ENCODE results near the gene ZNF212. TPM values are rescaled to one million over a fixed set of nuclear protein-coding genes. Genes with fewer than 3 reads are reported as not detected.
"Not testable (repeated sequence)": the region's sequence is repeated elsewhere in the genome, so short reads cannot be mapped to it uniquely, and the experiment has no call there.

The ZNF212 gene
- total RNA-seq, 1 donor from 2014 or later: 5.4 TPM

GRCh38 chr7:149217570-149217969 lies 21.9 kb upstream of the ZNF212 start:
- intact Hi-C loops (cut with DNase I): no loop called here
- no peak for DNase-seq (ENCODE audit: low spot score)

- DNase-seq (ENCODE audit: low spot score): no peak
These were observed 20.7 kb upstream of the ZNF212 start for GRCh38 chr7:149218469-149219420.

GRCh38 chr7:149220534-149220933 lies 18.9 kb upstream of the ZNF212 start:
- intact Hi-C loops (cut with DNase I): no loop called here
- no peak for DNase-seq (ENCODE audit: low spot score)

More at GRCh38 chr7:149218469-149219420, 20.7 kb upstream of the ZNF212 start:
- intact Hi-C loops (cut with DNase I): no loop called here

- no peak for DNase-seq (ENCODE audit: low spot score)
- intact Hi-C loops (cut with DNase I): no loop called here
These were observed 16.3 kb upstream of the ZNF212 start for GRCh38 chr7:149223176-149223575.

GRCh38 chr7:149223761-149224160 lies 15.7 kb upstream of the ZNF212 start:
- intact Hi-C loops (cut with DNase I): no loop called here
- no peak for DNase-seq (ENCODE audit: low spot score)

- DNase-seq (ENCODE audit: low spot score): no peak
- intact Hi-C loops (cut with DNase I): no loop called here
These were observed 15.1 kb upstream of the ZNF212 start for GRCh38 chr7:149224352-149224751.

- intact Hi-C loops (cut with DNase I): no loop called here
- no peak for DNase-seq (ENCODE audit: low spot score)
These were observed 14.3 kb upstream of the ZNF212 start for GRCh38 chr7:149225106-149225505.

GRCh38 chr7:149225656-149226055 lies 13.8 kb upstream of the ZNF212 start:
- no peak for DNase-seq (ENCODE audit: low spot score)
- intact Hi-C loops (cut with DNase I): no loop called here

- DNase-seq (ENCODE audit: low spot score); intact Hi-C loops (cut with DNase I): not testable (repeated sequence)
These were observed 13.1 kb upstream of the ZNF212 start for GRCh38 chr7:149226366-149226765.

GRCh38 chr7:149226840-149227494 lies 12.5 kb upstream of the ZNF212 start:
- intact Hi-C loops (cut with DNase I): no loop called here
- no peak for DNase-seq (ENCODE audit: low spot score)

- intact Hi-C loops (cut with DNase I): no loop called here
- no peak for DNase-seq (ENCODE audit: low spot score)
These were observed 10.5 kb upstream of the ZNF212 start for GRCh38 chr7:149228831-149229471.

- intact Hi-C loops (cut with DNase I): no loop called here
- DNase-seq (ENCODE audit: low spot score): no peak
These were observed 9.9 kb upstream of the ZNF212 start for GRCh38 chr7:149229526-149229925.

GRCh38 chr7:149232362-149232761 lies 7.1 kb upstream of the ZNF212 start:
- no peak for DNase-seq (ENCODE audit: low spot score)
- intact Hi-C loops (cut with DNase I): no loop called here

- DNase-seq (ENCODE audit: low spot score); intact Hi-C loops (cut with DNase I): not testable (repeated sequence)
These were observed 5.7 kb upstream of the ZNF212 start for GRCh38 chr7:149233655-149234204.

- DNase-seq (ENCODE audit: low spot score): no peak
- intact Hi-C loops (cut with DNase I): no loop called here
These were observed 1.9 kb upstream of the ZNF212 start for GRCh38 chr7:149237502-149237901.

GRCh38 chr7:149238051-149238450 lies 1.4 kb upstream of the ZNF212 start:
- DNase-seq (ENCODE audit: low spot score): no peak
- intact Hi-C loops (cut with DNase I): no loop called here

GRCh38 chr7:149240637-149241036 lies 1.2 kb downstream of the ZNF212 start:
- intact Hi-C loops (cut with DNase I): no loop called here
- DNase-seq (ENCODE audit: low spot score): no peak

- DNase-seq (ENCODE audit: low spot score): no peak
- intact Hi-C loops (cut with DNase I): no loop called here
These were observed 2.2 kb downstream of the ZNF212 start for GRCh38 chr7:149241696-149242095.

- intact Hi-C loops (cut with DNase I): no loop called here
- DNase-seq (ENCODE audit: low spot score): no peak
These were observed 5.8 kb downstream of the ZNF212 start for GRCh38 chr7:149245244-149245643.

- intact Hi-C loops (cut with DNase I): no loop called here
- DNase-seq (ENCODE audit: low spot score): no peak
These were observed 6.3 kb downstream of the ZNF212 start for GRCh38 chr7:149245744-149246143.
